ENCODE measurements around the gene CD19. TPM values are rescaled to one million over a fixed set of nuclear protein-coding genes. Genes with fewer than 3 reads are reported as not detected.
A peak's percentile ranks its signal among the peaks of the same experiment; 100 is the strongest.
"Not testable (repeated sequence)": the region's sequence is repeated elsewhere in the genome, so short reads cannot be mapped to it uniquely, and the experiment has no call there.

CD19 gene
- total RNA-seq, 6 donors from 2014 or later = 0.46 to 1.4 (median 0.89) TPM; not detected in 1

GRCh38 chr16:28938721-28939120 lies 7.0 kb downstream of the CD19 start:
- DNase-seq (no peak), ATAC-seq (ENCODE audit: low FRiP score in 2 of 2) (no peak)
- 77 to 84% methylated on average over 6 to 7 of the region's 7 CpGs for WGBS, 2 donors
- H3K36me3 ChIP-seq = no peaks in the 10 kb centered on the region
- H3K4me1 ChIP-seq = peaks cover 0 to 14% (median 7%) of the 10 kb centered on the region in 4 donors
- H3K27me3 ChIP-seq = no peaks in the 10 kb centered on the region
- no peaks in the 10 kb centered on the region for H3K9me3 ChIP-seq
- TF ChIP-seq CTCF (IDR thresholded peaks at IDR 0.05) (no peak), POLR2AphosphoS5 (IDR thresholded peaks at IDR 0.05) (no peak), POLR2A (IDR thresholded peaks at IDR 0.05) (no peak), EP300 (IDR thresholded peaks at IDR 0.05) (no peak)
- H3K4me3 ChIP-seq = no peak overlapping the region
- H3K27ac ChIP-seq = no peak overlapping the region

GRCh38 chr16:28939825-28940224 lies 8.1 kb downstream of the CD19 start:
- H3K4me3 ChIP-seq; H3K27ac ChIP-seq; ATAC-seq (ENCODE audit: low FRiP score in 2 of 2); H3K36me3 ChIP-seq; H3K9me3 ChIP-seq; H3K27me3 ChIP-seq; DNase-seq: not testable (repeated sequence)
- WGBS, 2 donors = 93% methylated on average over 7 of the region's 7 CpGs
- peaks cover 0 to 14% (median 7%) of the 10 kb centered on the region in 4 donors for H3K4me1 ChIP-seq

GRCh38 chr16:28943281-28943680 lies 11.5 kb downstream of the CD19 start:
- no peaks in the 10 kb centered on the region for H3K27me3 ChIP-seq
- no peaks in the 10 kb centered on the region for H3K9me3 ChIP-seq
- ATAC-seq (ENCODE audit: low FRiP score in 2 of 2) = no peak
- no peak for DNase-seq
- H3K36me3 ChIP-seq = no peaks in the 10 kb centered on the region
- no peak overlapping the region for H3K27ac ChIP-seq
- TF ChIP-seq POLR2A (IDR thresholded peaks at IDR 0.05) (no peak), CTCF (IDR thresholded peaks at IDR 0.05) (no peak), POLR2AphosphoS5 (IDR thresholded peaks at IDR 0.05) (no peak), EP300 (IDR thresholded peaks at IDR 0.05) (no peak)
- peaks cover 9 to 10% (median 10%) of the 10 kb centered on the region in 4 donors for H3K4me1 ChIP-seq
- H3K4me3 ChIP-seq = no peak overlapping the region

GRCh38 chr16:28946681-28947080 lies 14.9 kb downstream of the CD19 start:
- no peak for ATAC-seq (ENCODE audit: low FRiP score in 2 of 2)
- no peak overlapping the region for H3K4me3 ChIP-seq

GRCh38 chr16:28950648-28951409 lies 19.1 kb downstream of the CD19 start, which contains the start of gene NFATC2IP:
TSS of gene NFATC2IP (plus strand) at chr16:28950937. CDS start at chr16:28951012, 75 bp downstream.
- Histone ChIP-seq H3K4me1 (peaks cover 14 to 26% (median 15%) of the 10 kb centered on the region in 4 donors), H3K27me3 (no peaks in the 10 kb centered on the region), H3K4me3 (peak within 1 kb of the TSS; percentile 67 to 98 (median 78)), H3K9me3 (no peaks in the 10 kb centered on the region), H3K36me3 (peaks cover 1 to 33% (median 23%) of the 10 kb centered on the region in 4 donors), H3K27ac (peak within 1 kb of the TSS; percentile 81 to 92 (median 86))
- ATAC-seq (ENCODE audit: low FRiP score in 2 of 2) (peak; percentile 98 to 99), DNase-seq (peak; percentile 99 to 100)
- 0% methylated on average over 33 to 39 of the region's 79 CpGs for WGBS, 2 donors
- TF ChIP-seq EP300 (IDR thresholded peaks at IDR 0.05) (no peak), POLR2A (IDR thresholded peaks at IDR 0.05) (peak in 1 of 4 donors; percentile 63), POLR2AphosphoS5 (IDR thresholded peaks at IDR 0.05) (peak; percentile 64 to 72)

More at GRCh38 chr16:28946681-28947080, 14.9 kb downstream of the CD19 start:
- Histone ChIP-seq H3K4me1 (peaks cover 16 to 21% (median 17%) of the 10 kb centered on the region in 4 donors), H3K36me3 (no peaks in the 10 kb centered on the region), H3K9me3 (no peaks in the 10 kb centered on the region), H3K27ac (no peak overlapping the region), H3K27me3 (no peaks in the 10 kb centered on the region)
- 76 to 78% methylated on average over 4 of the region's 4 CpGs for WGBS, 2 donors
- TF ChIP-seq CTCF (IDR thresholded peaks at IDR 0.05) (no peak), POLR2A (IDR thresholded peaks at IDR 0.05) (no peak), POLR2AphosphoS5 (IDR thresholded peaks at IDR 0.05) (no peak), EP300 (IDR thresholded peaks at IDR 0.05) (no peak)
- no peak for DNase-seq

All from upper lobe of left lung (tissue), 6 donors.